ENCODE measurements around the gene LRMDA.

GRCh38 chr10:76285515-76285914 is 854.1 kb downstream of the LRMDA start:
- no peak for TF ChIP-seq CTCF (conservative IDR thresholded peaks at IDR 0.05; ENCODE audit: low read length)
- TF ChIP-seq EZH2phosphoT487 (IDR thresholded peaks at IDR 0.05; ENCODE audit: borderline replicate concordance) = no peak

Data from Loucy (cell line).